AG10803 (cell line): ENCODE results near the gene RBBP4.
A peak's percentile ranks its signal among the peaks of the same experiment; 100 is the strongest.
"Not testable (repeated sequence)": the region's sequence is repeated elsewhere in the genome, so short reads cannot be mapped to it uniquely, and the experiment has no call there.

Source experiments
- DNase-seq: peaks from one replicate; pipeline ENCODE4 v3.0.0; 2010; ENCODE audit warnings: low read depth
- H3K4me3 ChIP-seq: 2 replicates; pipeline ENCODE4 v1.5.1; 2011; ENCODE audit warnings: mild to moderate bottlenecking, low read length, control low read depth
- TF ChIP-seq, protein P1 (sequence below): conservative IDR thresholded peaks from 2 replicates; pipeline ENCODE4 v1.5.1; 2011; ENCODE audit warnings: mild to moderate bottlenecking, low read length, control low read depth, inconsistent platforms

RBBP4 gene

DNA sequence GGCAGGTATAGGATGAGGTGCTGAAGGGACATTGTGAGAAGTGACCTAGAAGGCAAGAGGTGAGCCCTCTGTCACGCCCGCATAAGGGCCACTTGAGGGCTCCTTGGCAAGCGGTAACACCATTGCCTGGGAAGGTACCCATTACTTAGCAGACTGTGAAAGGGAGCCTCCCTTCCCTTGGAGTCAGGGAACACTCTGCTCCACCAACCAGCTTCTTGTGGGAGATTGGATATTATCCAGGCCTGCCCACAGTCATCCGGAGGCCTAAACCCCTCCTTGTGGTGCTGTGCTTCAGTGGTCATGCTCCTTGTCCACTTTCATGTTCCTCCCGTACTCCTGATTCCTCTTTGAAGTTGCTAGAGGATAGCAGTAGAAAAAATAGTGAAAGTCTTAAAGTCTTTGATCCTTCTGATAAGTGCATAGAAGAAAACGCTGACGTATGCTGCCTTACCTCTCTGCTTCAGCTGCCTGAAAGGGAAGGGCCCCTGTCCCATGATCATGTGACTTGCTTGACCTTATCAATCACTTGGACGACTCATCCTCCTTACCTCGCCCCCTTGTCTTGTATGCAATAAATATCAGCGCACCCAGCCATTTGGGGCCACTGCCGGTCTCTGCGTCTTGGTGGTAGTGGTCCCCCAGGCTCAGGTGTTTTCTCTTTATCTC lies 16.0 kb downstream of the RBBP4 start:
- TF ChIP-seq, protein P1, sequence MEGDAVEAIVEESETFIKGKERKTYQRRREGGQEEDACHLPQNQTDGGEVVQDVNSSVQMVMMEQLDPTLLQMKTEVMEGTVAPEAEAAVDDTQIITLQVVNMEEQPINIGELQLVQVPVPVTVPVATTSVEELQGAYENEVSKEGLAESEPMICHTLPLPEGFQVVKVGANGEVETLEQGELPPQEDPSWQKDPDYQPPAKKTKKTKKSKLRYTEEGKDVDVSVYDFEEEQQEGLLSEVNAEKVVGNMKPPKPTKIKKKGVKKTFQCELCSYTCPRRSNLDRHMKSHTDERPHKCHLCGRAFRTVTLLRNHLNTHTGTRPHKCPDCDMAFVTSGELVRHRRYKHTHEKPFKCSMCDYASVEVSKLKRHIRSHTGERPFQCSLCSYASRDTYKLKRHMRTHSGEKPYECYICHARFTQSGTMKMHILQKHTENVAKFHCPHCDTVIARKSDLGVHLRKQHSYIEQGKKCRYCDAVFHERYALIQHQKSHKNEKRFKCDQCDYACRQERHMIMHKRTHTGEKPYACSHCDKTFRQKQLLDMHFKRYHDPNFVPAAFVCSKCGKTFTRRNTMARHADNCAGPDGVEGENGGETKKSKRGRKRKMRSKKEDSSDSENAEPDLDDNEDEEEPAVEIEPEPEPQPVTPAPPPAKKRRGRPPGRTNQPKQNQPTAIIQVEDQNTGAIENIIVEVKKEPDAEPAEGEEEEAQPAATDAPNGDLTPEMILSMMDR, result no peak
- no peak for DNase-seq
- H3K4me3 ChIP-seq, result no peak overlapping the region

DNA sequence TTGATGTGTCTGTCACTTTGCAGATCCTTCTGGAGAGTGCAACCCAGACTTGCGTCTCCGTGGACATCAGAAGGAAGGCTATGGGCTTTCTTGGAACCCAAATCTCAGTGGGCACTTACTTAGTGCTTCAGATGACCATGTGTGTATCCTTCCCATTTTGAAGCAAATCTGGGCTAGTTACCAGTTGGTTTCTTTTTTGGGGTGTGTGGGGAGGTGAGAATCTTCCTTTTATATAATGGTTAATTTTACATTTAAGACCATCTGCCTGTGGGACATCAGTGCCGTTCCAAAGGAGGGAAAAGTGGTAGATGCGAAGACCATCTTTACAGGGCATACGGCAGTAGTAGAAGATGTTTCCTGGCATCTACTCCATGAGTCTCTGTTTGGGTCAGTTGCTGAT lies 17.7 kb downstream of the RBBP4 start:
- not testable (repeated sequence) for DNase-seq, H3K4me3 ChIP-seq

DNA sequence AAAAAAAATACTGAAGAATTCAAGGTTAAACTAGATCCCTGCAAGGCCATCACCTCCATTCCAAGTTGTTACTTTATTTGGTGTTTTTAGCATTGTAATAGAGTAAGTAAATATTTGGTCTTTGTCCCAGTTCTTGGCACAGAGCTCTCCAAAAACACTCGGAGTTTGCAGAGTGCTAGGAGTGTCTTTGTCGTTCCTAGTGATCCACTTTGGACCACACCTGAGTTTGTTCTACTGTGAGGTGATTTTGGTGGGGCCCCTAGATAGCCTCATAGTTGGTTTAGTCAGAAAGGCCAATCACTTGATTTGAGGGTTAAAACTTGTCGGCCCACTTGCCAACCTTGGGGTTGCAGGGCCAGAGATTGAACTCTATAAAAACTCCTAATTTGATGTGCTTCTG lies 25.9 kb downstream of the RBBP4 start:
- H3K4me3 ChIP-seq, result no peak overlapping the region
- TF ChIP-seq, protein P1, result no peak
- DNase-seq, result no peak

DNA sequence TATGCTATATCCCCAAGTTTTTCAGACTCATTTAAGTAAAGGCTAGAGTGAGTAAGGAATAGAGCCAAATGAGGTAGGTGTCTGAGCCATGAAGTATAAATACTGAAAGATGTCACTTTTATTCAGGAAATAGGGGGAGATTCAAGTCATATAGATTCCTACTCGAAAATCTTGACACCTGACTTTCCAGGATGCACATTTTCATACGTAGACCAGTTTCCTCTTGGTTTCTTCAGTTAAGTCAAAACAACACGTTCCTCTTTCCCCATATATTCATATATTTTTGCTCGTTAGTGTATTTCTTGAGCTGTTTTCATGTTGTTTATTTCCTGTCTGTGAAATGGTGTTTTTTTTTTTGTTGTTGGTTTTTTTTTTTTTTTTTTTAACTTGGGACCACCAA lies 29.0 kb downstream of the RBBP4 start:
- H3K4me3 ChIP-seq, DNase-seq: not testable (repeated sequence)

DNA sequence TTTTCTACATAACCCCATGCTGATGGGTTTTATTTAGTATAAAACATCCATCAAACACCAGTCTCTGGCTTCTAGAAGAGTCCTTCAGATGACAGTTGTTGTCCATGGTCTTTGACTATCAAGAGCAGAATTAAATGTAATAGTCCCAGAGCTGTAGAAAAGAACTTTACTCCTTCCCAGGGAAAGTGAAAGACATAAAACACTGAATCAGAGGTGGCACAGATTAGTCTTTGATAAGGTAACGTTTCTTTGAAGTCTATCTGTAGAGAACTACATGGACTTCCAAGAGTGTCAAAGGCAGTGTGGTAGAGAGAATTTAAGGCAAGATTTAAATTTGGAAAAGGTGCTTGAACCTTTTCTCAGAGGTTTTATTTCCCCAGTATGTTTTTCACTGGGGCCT lies 29.6 kb downstream of the RBBP4 start:
- TF ChIP-seq, protein P1, result no peak
- H3K4me3 ChIP-seq, result no peak overlapping the region

DNA sequence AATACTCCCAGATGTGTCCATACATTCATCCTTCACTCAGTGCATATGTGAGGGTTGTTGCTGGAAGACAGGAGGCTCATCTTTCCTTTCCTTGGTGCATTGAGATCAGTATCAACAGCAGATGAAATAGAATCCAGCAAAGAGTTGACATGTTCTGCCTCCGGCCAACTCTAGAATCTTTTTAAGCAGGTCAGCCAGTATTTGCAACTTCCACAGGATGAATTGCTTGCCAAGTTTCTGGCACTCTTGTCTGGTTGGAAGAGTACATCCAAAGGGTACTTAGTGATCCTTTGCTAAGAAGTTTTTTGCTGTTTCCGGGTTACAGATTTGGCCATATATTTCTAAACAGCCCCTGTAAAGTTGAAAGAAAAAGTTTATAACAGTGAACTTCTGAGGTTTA lies 30.5 kb downstream of the RBBP4 start:
- no peak overlapping the region for H3K4me3 ChIP-seq
- peak; percentile 23 for DNase-seq
- TF ChIP-seq, protein P1, result no peak

More for the DNA sequence above, 29.6 kb downstream of the RBBP4 start:
- no peak for DNase-seq

DNA sequence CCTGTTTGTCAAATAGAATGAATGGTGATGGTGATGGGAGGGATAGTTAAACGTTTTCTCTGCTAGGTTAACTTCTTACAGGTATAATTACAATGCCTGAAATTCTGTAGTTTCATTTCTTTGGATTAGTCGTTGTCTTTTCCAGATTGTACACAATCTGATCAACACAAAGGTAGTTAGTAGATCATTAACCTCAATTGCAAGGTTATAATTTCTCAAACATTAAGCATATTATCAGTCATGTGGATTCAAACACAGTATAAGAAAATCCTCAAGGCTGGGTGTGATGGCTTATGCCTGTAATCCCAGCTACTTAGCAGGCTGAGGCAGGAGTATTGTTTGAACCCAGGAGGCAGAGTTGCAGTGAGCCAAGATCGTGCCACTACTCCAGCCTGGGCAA lies 31.0 kb downstream of the RBBP4 start:
- DNase-seq, result no peak
- H3K4me3 ChIP-seq, result no peak overlapping the region
- TF ChIP-seq, protein P1, result no peak

DNA sequence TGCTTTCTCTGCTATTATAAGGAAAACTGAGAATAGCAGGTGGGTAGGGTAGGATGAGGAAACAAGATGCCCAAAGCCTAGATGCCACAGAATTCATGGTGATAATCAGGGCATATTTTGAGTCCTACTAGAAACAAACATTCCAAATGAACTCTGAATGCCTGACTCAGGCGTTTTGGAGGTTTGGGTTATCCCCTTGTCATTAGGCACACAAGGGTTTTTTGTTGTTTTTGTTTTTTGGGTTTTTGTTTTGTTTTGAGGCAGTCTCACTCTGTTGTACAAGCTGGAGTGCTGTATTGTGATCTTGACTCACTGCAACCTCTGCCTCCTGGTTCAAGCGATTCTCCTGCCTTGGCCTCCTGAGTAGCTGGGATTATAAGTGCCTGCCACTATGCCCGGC lies 32.4 kb downstream of the RBBP4 start:
- TF ChIP-seq, protein P1, result no peak
- no peak overlapping the region for H3K4me3 ChIP-seq
- DNase-seq, result no peak
